ENCODE measurements around the gene CECR2. TPM values are rescaled to one million over a fixed set of nuclear protein-coding genes. Genes with fewer than 3 reads are reported as not detected.

Gene CECR2
- total RNA-seq, 1 experiment from 2014 or later = 154 TPM

GRCh38 chr22:17562906-17563870 is 193.9 kb downstream of the CECR2 start, which contains the start of gene SLC25A18:
Gene SLC25A18, plus strand, starts transcription at chr22:17563498. Its CDS starts 16,447 bp downstream, at chr22:17579945.
- Histone ChIP-seq H3K4ac (ENCODE audit: low read depth, low read length) (no peak within 1 kb of the TSS), H2BK20ac (ENCODE audit: low read depth, low read length, poor library complexity, severe bottlenecking) (no peak within 1 kb of the TSS), H3T11ph (ENCODE audit: low read length) (no peak within 1 kb of the TSS), H3K9ac (ENCODE audit: extremely low read depth, insufficient read length, low read length) (no peak within 1 kb of the TSS), H4K8ac (replicated peaks; ENCODE audit: insufficient read length, low read depth, low read length) (no peak within 1 kb of the TSS), H3K9me3 (ENCODE audit: control insufficient read depth, low read depth, low read length) (no peaks in the 10 kb centered on the region), H3K27ac (ENCODE audit: insufficient read length, low read depth, low read length) (no peak within 1 kb of the TSS), H3K18ac (ENCODE audit: insufficient read length, low read depth, low read length) (peak within 1 kb of the TSS; percentile 63), H2AK5ac (ENCODE audit: insufficient read length, low read length) (no peak within 1 kb of the TSS), H2AFZ (ENCODE audit: low read length) (no peak within 1 kb of the TSS), H2BK15ac (ENCODE audit: low read depth, low read length) (no peak within 1 kb of the TSS), H4K91ac (ENCODE audit: insufficient read length, low read depth, low read length) (no peak within 1 kb of the TSS), H3K56ac (ENCODE audit: insufficient read length, low read depth, low read length) (no peak within 1 kb of the TSS), H3K23ac (ENCODE audit: insufficient read length, low read depth, low read length) (no peak within 1 kb of the TSS), H3K79me2 (ENCODE audit: insufficient read depth, low read length) (no peaks in the 10 kb centered on the region), H3K4me1 (ENCODE audit: insufficient read depth, low read length) (0 out of 2 replicates have a peak, but pooled peaks cover 2% of the 10 kb centered on the region), H3K14ac (ENCODE audit: insufficient read depth, low read length) (peak within 1 kb of the TSS; percentile 52; the same call in 1 of the 2 replicates), H3K27me3 (ENCODE audit: insufficient read depth, low read length) (no peaks in the 10 kb centered on the region), H3K23me2 (ENCODE audit: insufficient read length, low read depth, low read length, poor library complexity, severe bottlenecking) (no peaks in the 10 kb centered on the region), H2BK120ac (ENCODE audit: low read depth, low read length, poor library complexity, severe bottlenecking) (no peak within 1 kb of the TSS), H4K20me1 (ENCODE audit: control insufficient read depth, insufficient read depth, insufficient read length) (no peaks in the 10 kb centered on the region), H4K5ac (ENCODE audit: insufficient read length, low read depth, low read length) (no peak within 1 kb of the TSS), H2BK12ac (ENCODE audit: insufficient read length, low read depth, low read length) (no peak within 1 kb of the TSS), H3K79me1 (ENCODE audit: insufficient read depth, low read depth, low read length, poor library complexity, severe bottlenecking) (no peaks in the 10 kb centered on the region), H2BK5ac (ENCODE audit: insufficient read length, low read length) (no peak within 1 kb of the TSS), H3K4me2 (ENCODE audit: insufficient read depth, insufficient read length, low read length) (peak within 1 kb of the TSS; percentile 28)
- Mint-ChIP-seq H3K27ac (peak within 1 kb of the TSS; percentile 97), H3K4me1 (peaks cover 22 to 27% of the 10 kb centered on the region in 2 experiments), H3K4me3 (peak within 1 kb of the TSS; percentile 24 to 28), H3K36me3 (ENCODE audit: insufficient read depth in 1 of 3, low read depth in 3 of 3) (peaks cover 25 to 35% (median 28%) of the 10 kb centered on the region in 3 experiments), H3K9me3 (peaks cover 13 to 14% of the 10 kb centered on the region in 2 experiments; a peak in 4 of 5 replicates), H3K27me3 (ENCODE audit: low read depth) (no peaks in the 10 kb centered on the region; the same call in none of the 2 replicates)
- WGBS (ENCODE audit: extremely low coverage, insufficient read length, low lambda C conversion rate) = no CpG with 5 or more reads among the region's 17 CpGs
- TF ChIP-seq CTCF (conservative IDR thresholded peaks at IDR 0.05) = peak; percentile 62
- peak; percentile 61 for DNase-seq
